Fibroblast of the conjunctiva (primary cell): ENCODE data around the gene MDC1.
A peak's percentile ranks its signal among the peaks of the same experiment; 100 is the strongest.
"Not testable (repeated sequence)": the region's sequence is repeated elsewhere in the genome, so short reads cannot be mapped to it uniquely, and the experiment has no call there.

Source experiments
- DNase-seq: peaks from one replicate; pipeline ENCODE4 v3.0.0-alpha.2; 2010; ENCODE audit warnings: low read depth

Gene MDC1

DNA sequence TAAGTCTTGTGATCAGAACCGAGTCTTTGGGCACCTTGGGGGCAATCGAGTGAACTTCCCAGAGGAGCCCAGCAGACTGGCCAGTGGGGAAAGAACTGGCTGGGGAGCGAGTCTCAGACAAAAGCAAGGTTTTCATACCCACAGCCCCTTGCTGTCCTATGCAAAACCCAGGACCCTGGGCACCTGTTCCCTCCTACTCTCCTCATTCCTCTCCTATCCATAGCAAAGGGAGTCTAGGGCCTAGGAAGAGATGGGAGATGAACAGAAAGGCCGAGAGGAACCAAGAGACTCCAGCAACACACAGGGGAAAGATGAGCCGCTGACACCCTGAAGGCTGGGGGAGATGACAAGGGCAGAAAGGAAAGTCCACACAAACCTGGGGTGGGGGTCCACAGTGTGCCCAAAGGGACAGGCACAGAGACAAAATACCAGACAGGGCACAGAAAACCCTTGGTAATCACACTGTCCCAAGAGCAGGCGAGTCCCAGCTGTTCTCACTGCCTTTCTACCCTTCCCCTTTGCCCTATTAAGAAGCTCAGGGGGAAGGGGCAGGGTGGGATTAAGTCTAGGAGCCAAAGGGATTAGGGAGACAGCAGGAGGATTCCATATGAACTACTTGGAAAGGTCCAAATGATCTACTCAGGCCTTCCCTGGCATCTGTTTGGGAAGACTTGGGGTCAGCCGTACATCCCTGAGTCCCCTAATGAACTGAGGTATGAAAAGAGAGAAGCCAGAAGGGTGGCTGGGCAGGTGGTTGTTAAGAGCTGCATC lies 37.1 kb downstream of the MDC1 start:
- no peak for DNase-seq

DNA sequence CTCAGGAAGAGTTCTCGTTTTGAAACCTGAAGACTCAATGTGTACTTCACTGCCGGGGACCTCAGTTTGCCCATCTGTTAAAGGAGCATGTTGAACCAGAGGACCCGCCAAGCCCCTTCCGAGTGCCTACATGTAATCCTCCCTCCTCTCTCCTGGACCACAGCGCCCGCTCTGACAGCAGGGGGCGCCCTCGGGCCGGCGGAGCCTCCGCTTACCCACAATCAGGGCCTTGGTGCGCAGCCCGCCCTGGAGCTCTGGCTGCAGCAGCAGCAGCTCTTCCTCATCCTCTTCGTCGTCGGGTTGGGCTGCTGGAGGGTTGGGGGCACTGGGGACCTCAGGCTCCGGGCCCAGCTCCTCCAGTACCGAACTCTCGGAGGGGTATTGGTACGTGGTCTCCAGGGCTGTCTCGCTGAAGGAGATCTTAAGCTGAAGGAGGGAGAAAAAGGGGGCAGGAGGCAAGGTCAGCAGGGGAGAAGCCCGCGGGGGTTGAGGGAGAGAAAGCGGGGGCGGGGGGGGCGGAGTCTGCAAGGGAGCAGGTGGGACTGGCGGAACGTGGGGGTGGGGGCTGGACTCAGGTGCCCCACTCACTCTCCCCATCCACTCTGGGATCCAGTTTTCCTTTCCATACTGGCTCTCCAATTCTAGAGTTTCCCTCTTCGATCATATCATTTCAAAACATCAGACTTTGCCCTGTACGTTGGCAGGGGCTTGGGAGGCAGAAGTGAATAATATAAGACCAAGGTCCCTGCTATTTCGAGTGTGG lies 37.9 kb downstream of the MDC1 start:
- peak; percentile 64 for DNase-seq

DNA sequence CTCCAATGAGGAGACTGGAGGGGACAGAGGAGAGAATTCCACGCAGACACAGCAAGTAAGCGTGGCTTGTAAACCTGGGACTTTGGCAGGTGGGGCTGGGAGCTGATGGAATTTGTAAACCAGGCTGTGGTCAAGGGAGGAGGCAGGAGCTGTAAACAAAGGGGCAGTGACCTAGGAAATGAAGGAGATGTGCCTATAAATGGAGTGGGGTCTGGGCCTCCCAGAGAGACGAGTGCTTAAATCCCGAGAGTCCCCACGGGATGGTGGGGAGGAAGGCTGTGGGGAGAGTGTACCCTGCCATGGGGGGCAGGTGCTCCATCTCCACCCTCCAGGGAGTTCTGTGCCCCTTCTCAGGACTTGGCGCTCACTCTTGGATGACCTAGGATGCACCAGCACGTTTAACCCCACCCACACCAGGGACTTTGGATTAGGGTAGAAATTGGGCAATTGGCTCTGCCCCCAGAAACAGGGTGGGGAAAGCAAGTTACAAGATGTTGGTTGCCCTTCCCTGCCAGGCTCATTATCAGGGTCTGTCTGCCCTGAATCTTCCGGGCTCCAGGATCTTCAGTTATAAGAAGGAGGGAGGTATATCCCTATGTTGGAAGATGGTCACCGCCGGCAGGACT lies 40.3 kb downstream of the MDC1 start:
- no peak for DNase-seq

DNA sequence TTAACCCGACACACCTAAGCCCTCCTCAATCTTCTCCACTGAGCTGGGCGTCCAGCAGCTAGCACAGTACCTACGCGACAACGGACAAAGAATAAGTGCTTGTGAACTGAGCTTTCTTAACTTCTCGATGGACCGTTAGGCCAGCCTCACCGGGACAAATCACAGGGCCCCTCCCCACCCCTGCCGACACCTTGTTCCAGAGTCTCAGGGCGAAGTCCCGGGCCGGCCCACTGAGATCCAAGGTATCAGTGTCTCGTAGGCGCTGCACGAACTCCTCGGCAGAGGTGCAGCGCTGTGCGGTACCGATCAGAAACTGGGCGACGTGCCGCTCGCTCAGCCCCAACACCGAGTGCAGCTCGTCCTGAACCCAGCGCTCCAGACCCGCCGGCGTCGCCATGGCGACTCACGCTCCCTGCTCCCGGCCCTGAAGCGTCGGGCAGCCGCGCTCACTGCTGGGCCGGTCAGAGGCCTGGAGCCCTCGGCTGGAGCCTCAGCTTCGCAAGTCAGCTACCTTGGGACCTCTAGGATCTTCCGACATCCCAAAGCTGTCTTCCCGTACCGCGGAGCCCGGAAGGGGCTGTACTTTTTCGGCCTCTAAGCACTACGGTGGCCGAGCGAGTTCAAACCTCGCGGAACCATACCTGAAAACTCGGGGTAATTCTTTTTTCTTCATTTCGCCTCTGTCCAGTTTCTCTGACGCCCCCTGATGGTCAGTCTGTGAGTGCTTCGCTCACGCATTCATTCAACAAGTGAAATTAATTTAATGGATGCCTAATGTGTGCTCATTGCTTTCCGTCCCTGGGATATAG lies 44.4 kb downstream of the MDC1 start, which contains the start of gene DHX16:
Gene DHX16, minus strand, starts transcription at position 562 of the 809 bp plus-strand sequence. Its CDS starts 165 bp downstream, at position 397.
- DNase-seq, result peak; percentile 95

DNA sequence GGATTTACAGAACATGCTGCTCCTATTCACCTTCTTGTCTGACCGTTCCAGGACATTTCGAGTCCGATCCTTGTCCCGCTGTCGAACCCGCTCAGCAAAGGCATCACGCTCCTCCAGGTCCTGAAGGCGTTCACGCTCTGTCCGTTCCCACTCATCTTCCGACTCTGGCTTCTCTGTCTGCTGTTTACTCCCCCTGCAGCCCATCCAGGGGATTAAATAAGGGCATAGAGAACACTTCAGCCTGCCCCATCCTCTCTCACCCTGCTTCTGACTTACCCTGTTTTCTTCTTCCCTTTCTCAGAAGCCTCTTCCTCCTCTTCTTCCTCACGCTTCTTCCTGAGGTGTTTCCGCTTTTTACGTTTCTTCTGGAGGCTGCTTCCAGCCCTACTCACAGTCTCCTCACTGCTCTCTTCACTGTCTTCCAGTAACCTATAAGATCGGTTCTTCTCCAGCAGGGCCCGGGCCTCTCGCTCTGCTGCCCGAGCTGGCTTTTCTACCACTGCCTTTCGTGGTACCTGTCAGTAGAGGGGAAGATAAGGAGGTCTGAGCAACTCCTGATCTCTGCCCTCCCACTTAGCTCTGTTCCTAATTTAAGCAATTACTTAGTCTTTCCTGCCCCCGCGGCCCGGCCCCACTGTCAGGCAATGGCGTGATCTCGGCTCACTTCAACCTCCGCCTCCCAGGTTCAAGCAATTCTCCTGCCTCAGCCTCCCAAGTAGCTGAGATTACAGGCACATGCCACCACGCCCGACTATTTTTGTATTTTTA lies 46.1 kb downstream of the MDC1 start:
- no peak for DNase-seq

DNA sequence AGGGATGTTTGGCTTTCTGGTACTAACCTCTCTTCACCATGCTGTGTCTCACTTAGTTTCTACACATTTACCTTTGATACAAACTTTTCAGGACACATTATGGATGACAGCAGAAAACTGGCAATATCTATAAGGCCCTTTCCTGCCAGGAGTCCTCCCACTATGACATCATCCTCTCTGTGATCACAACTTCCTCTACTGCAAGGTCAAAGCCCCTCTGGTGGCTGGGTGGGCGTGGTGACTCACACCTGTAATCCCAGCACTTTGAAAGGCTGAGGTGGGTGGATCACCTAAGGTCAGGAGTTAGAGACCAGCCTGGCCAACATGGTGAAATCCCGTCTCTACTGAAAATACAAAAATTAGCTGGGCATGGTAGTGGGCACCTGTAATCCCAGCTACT lies 50.8 kb downstream of the MDC1 start:
- not testable (repeated sequence) for DNase-seq

DNA sequence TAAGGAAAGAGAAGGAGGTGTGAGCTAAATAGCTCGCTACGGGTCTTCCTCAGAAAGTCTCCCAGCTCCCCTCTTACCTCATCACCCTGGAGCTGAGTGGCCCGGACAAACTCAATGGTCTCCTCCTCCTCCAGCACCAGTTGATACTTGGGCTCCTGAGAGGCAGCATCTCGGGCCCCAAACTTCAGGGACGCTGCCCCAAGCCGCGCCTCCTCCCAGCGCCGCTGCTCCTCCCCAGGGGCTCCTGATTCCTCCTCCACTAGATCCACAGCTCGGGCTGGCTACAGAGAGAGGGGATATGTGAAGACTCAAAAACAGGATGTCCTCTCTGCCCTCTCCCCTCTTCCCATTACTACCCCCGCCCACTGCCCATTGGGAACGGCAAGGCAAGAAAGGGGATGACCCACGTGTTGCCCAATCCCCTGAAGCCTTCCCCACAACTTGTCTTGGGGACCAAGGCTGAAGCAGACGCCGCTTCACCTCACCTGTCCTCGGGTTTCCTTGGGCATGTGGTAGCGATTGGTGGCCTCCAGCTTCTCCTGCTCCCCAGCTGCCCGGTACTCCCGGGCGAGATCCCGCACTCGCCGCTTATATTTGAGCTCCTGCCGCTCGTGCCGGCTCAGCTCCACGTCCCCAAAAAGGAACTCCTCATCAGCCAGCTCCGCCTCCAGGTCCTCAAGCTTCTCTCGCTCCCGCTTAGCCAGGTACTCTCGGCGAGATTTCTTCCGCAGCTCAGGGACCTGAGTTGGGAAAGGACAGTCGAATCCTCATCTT lies 51.9 kb downstream of the MDC1 start:
- DNase-seq, result no peak

DNA sequence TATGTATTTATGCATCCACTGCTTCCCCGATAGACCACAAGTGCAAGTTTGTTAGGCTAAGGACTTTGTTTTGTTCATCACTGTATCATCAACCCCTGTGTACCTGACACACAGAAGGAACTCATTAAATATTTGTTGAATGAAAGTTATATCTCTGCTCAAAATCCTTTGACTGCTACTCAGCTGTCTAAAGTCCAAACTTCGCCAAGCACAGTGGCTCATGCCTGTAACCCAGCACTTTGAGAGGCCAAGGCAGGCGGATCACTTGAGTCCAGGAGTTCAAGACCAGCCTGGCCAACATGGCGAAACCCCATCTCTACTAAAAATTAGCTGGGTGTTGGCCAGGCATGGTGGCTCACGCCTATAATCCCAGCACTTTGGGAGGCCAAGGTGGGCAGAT lies 59.2 kb downstream of the MDC1 start:
- DNase-seq, result not testable (repeated sequence)

DNA sequence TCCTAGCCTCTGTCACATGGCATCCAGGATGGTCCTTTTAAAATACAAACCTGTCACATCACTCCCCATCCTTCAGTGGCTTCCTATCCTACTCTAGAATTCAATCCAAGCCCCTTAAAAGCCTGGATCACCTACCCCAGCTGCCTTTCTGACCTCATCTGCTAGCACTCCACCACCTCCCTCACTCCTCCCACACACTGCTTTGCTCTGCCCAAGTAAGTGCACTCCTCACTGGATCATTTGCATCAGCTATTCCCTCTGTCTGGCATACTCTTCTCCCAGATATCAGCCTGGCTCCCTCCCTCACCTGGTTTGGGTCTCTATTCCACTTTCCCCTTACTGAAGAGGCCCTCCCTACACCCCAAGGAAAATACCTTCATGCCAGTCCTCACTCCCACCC lies 59.6 kb downstream of the MDC1 start:
- DNase-seq, result no peak

DNA sequence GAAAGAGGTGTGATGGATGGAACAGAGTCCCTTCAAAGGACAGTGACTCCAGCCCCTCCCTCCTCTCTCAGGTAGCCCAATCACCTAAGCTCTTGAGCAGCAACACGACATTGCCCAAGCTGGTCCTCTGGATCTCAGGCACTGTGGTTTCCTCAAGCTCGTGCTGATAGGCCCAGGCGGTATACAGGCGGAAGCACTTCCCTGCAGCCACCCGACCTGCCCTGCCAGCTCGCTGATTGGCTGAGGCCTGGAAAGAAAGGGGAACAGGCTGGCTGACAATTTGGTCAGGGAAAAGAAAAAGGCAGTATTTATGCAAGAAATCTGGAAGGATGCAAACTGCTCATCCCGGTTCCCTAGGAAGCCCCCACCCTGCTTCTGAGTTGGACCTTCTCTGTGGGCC lies 60.6 kb downstream of the MDC1 start:
- no peak for DNase-seq

DNA sequence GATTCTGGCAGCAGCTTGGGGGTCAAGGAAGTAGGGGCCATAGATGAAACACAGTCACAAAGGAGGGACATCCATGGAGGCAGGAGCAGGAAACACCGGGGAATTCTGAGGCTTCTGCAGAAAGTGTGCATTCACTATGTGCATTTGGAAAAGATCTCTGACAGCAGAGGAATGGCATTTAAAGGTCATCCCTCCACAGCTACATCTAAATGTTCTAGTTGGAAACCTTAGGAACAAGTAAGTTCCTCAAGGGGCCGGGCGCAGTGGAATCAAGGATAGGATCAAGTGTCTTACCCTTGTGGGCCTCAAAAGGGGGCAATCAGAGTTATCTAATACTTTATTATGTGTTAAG lies 61.4 kb downstream of the MDC1 start:
- no peak for DNase-seq

DNA sequence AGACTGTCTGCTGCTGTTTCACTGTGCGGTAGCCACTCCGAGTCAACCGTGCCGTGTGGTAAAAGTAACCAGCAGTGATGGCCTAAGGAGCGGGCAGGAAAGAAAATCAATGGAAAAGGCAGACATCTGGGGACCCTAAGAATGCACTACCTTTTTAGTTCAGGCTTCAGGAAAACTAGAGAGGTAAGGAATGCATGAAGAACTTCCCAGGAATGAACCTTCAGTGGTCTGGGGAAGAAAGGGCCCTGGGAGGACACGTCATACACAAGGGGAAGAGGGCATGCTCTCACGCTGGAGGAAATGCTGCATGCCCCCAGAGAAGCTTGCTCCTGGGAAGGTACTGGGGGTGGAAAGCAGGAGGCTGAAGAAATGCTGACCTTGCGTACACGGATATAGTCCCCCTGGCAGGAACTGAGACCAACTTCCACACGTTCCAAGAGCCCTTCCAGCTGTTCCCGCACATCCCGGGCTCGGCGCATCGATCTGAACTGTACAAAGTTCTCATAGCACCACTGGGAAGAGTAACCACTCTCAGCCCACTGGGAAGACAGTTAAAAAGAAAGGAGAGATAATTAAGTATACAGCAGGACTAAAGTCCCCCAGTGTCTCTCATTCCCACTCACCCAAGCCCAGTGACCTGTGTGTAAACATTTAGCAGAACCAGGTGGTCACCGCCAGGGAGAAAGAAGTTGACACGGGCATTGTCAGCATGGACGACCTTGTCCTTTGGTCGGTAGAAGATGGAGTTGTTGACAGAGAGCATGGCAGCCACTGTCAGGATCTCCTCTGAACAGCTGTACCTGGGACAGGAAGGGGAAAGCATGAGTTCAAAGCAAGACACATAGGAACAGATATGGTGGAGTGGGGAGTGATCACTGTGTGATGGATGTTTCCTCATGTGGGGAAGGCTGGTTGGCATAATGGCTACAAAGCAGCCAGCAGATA lies 62.0 kb downstream of the MDC1 start:
- DNase-seq, result no peak

DNA sequence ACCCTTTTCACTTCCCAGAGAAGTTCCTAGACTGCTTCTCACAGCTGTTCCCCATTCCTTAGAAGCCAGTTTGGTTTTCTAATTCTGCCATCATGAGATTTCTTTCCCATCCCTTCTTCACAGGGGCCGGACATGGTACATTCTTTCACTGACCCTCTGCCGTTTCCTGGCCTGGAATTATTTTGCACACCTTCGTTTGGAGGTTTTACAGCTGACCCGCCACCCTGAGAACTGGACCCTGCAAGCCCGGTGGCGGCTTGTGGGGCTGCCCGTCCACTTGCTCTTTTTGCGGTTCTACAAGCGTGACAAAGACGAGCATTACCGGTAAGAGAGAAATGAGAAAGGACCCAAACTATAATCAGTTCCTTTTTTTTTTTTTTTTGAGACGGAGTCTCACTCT lies 65.9 kb downstream of the MDC1 start:
- no peak for DNase-seq
